NCI-H1930 (cell line): ENCODE results near the gene PRKAG3.
A peak's percentile ranks its signal among the peaks of the same experiment; 100 is the strongest.
"Not testable (repeated sequence)": the region's sequence is repeated elsewhere in the genome, so short reads cannot be mapped to it uniquely, and the experiment has no call there.

ENCODE experiments used
- DNase-seq, 2 experiments: peaks; one replicate each; lab custom pipeline; 2025; lab: John Stamatoyannopoulos, UW

The PRKAG3 gene

GRCh38 chr2:218861645-218862318 is 30.2 kb upstream of the PRKAG3 start:
- DNase-seq, result no peak

GRCh38 chr2:218860950-218861381 is 29.4 kb upstream of the PRKAG3 start:
- DNase-seq, result peak; percentile 48 to 60

- no peak for DNase-seq
Observed at GRCh38 chr2:218859988-218860831, 28.6 kb upstream of the PRKAG3 start.

GRCh38 chr2:218859556-218859987 is 28.0 kb upstream of the PRKAG3 start, which contains the start of gene WNT6:
WNT6 (plus strand) TSS chr2:218859805; CDS start chr2:218860038, 233 bp downstream.
- no peak for DNase-seq

- no peak for DNase-seq
Observed at GRCh38 chr2:218858671-218859555, 27.3 kb upstream of the PRKAG3 start.

DNA sequence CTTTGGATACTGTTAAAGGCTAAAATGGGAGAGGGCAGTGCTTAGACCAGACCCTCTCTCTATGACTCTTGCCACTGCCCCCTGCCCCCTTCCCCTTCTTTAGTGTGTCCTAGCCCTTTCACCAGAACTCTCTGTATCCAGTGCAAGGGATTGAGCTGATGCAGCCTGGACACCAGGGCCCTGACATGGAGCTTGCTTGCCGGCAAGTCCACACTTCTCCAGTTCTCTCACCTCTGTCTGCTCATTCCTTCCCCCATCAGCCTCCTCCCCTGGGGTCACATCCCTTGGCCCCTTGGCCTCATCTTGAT is 26.5 kb upstream of the PRKAG3 start:
- no peak for DNase-seq

- no peak for DNase-seq
Observed at GRCh38 chr2:218857371-218858137, 26.0 kb upstream of the PRKAG3 start.

GRCh38 chr2:218856896-218857243 is 25.3 kb upstream of the PRKAG3 start:
- DNase-seq, result no peak

DNA sequence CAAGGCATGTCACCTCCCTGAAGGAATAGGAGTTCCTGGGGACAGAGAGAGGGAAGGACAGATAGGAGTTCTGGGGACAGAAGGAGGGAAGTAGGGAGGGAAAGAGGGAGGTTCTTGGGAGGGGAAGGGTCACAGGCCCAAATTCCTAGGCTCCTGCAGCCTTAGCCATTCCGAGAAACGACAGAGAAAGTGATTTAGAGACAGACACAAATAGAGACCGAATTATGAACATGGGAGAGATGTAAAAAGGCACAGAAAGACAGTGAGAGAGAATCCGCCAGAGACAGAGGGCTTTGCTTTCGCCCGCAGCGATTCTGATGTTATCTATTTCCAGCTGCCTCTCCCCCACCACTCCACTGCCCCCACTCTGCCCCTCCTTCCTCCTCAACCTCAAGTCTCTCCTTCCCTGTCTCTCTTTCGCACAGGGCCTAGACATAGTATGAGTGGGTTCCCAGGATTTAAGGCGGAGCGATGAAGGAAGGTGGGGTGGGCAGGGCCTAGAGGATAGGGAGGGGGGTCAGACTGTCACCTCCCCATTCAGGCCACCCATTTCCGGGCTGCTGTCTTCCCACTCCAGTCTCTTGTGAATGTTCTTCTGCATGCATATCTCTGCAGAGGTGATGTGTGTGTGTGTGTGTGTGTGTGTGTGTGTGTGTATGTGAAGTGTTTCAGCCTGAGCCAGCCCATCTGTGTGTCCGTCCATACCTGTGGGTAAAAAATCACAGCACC is 24.7 kb upstream of the PRKAG3 start:
- no peak for DNase-seq

GRCh38 chr2:218855305-218856166 is 23.9 kb upstream of the PRKAG3 start:
- no peak for DNase-seq

- no peak for DNase-seq
Observed at GRCh38 chr2:218854860-218855259, 23.3 kb upstream of the PRKAG3 start.

GRCh38 chr2:218853766-218854165 is 22.2 kb upstream of the PRKAG3 start:
- DNase-seq, result no peak

- peak; percentile 16 to 43 for DNase-seq
Observed at GRCh38 chr2:218852911-218853667, 21.5 kb upstream of the PRKAG3 start.

DNA sequence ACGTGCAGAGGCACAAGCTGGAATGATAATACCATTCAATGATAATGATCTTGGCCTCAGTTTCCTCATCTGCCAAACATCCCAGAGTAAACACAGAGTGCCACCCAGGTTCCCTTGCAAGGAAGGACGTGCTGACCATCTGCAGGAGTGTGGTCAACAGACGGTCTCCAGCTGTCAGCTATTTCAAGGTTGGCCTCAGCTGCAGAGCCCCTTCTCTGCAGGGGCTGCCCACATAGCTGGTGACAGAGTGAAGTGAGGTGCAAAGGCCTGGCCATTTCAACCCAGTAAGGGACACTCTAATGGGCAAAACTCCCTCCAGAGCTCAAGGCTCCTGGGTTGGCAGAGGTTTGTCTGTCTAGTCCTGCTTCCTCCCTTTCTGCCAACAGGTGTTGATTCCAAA is 19.7 kb upstream of the PRKAG3 start:
- no peak for DNase-seq

DNA sequence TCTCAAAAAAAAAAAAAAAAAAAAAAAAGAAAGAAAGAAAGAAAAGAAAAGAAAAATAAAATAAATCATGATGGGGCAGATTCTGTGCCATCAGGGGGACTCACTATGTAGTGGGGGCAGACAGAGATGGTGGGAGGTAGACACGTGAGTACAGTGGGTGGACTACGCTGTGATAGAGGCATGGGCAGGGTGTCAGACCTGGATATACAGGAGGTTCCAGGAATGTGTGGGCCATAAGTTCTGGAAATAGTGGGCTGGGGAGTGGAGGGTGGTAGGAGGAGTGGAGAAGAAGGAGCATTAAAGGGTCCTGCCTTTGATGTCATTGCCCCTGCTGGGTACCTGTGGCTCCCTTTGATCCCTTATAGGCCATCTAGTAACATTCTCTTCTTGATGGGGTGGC is 19.2 kb upstream of the PRKAG3 start:
- no peak for DNase-seq

DNA sequence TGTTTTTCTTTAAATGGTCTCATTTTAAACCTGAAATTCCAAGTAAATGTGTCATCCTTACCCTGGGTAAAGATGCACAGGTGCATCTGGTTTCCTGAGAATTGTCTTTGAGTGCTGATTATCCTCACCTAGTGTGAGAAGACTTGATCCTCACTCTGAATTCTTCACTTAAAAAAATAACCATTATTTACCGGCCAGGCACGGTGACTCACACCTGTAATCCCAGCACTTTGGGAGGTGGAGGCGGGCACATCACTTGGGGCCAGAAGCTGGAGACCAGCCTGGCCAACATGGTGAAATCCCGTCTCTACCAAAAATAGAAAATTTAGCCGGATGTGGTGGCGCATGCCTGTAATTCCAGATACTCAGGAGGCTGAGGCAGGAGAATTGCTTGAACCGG is 18.1 kb upstream of the PRKAG3 start:
- no peak for DNase-seq

DNA sequence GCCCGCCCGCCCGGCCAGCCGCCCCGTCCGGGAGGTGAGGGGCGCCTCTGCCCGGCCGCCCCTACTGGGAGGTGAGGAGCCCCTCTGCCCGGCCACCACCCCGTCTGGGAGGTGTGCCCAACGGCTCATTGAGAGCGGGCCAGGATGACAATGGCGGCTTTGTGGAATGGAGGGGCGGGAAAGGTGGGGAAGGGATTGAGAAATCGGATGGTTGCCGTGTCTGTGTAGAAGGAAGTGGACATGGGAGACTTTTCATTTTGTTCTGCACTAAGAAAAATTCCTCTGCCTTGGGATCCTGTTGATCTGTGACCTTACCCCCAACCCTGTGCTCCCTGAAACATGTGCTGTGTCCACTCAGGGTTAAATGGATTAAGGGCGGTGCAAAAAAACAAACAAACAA is 15.4 kb upstream of the PRKAG3 start:
- not testable (repeated sequence) for DNase-seq

DNA sequence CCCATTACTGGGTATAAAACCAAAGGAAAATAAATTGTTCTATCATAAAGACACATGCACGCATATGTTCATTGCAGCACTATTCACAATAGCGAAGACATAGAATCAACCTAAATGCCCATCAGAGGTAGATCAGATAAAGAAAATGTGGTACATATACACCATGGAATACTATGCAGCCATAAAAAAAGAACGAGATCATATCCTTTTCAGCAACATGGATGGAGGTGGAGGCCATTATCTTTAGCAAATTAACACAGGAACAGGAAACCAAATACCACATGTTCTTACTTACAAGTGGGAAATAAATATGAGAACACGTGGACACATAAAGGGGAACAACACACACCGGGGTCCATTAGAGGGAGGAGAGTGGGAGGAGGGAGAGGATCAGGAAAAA is 12.7 kb upstream of the PRKAG3 start:
- DNase-seq, result not testable (repeated sequence)

DNA sequence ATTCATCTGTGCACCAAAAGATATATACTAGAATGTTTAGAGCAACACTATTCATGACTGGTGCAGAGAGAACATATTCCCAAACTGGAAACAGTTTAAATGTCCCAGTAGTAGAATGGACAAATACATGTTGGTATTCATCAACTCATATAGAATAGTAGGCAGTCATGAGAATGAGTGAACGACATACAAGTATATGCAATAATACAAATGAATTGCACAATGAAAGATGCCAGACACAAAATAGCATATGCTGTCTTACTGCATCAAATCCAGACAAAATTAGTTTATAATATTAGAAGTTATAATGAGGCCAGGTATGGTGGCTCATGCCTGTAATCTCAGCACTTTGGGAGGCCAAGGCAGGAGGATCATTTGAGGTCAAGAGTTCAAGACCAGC is 8.3 kb upstream of the PRKAG3 start:
- DNase-seq, result no peak
